NCI-H774 (cell line): ENCODE data around the gene FARSA.
"Not testable (repeated sequence)": the region's sequence is repeated elsewhere in the genome, so short reads cannot be mapped to it uniquely, and the experiment has no call there.

ENCODE experiments used
- DNase-seq: peaks from one replicate; lab custom pipeline; 2025; lab: John Stamatoyannopoulos, UW

Gene FARSA

GRCh38 chr19:12933287-12934072, at the start of gene FARSA:
FARSA (minus strand) TSS chr19:12933711; CDS start chr19:12933696, 15 bp downstream.
- peak; percentile 89 for DNase-seq

GRCh38 chr19:12983091-12983490, 49.6 kb upstream of the FARSA start:
- DNase-seq: no peak

- no peak for DNase-seq
Observed at GRCh38 chr19:12982648-12983047, 49.1 kb upstream of the FARSA start.

- no peak for DNase-seq
Observed at GRCh38 chr19:12979974-12980373, 46.5 kb upstream of the FARSA start.

GRCh38 chr19:12976109-12976508, 42.6 kb upstream of the FARSA start:
- not testable (repeated sequence) for DNase-seq

- no peak for DNase-seq
Observed at GRCh38 chr19:12975221-12975741, 41.8 kb upstream of the FARSA start.

- no peak for DNase-seq
Observed at GRCh38 chr19:12974301-12975220, 41.0 kb upstream of the FARSA start.

- DNase-seq: no peak
Observed at GRCh38 chr19:12973236-12973635, 39.7 kb upstream of the FARSA start.

- no peak for DNase-seq
Observed at GRCh38 chr19:12970070-12970820, 36.7 kb upstream of the FARSA start.

GRCh38 chr19:12969292-12969988, 35.9 kb upstream of the FARSA start, which contains the start of gene DAND5:
DAND5 (plus strand) TSS chr19:12969576; CDS start chr19:12969661, 85 bp downstream.
- DNase-seq: no peak

- DNase-seq: no peak
Observed at GRCh38 chr19:12967907-12968306, 34.4 kb upstream of the FARSA start.

- DNase-seq: no peak
Observed at GRCh38 chr19:12965812-12966135, 32.3 kb upstream of the FARSA start.

- peak; percentile 70 for DNase-seq
Observed at GRCh38 chr19:12965017-12965811, 31.7 kb upstream of the FARSA start.

- no peak for DNase-seq
Observed at GRCh38 chr19:12959481-12959880, 26.0 kb upstream of the FARSA start.

GRCh38 chr19:12957389-12957952, 24.0 kb upstream of the FARSA start:
- not testable (repeated sequence) for DNase-seq

GRCh38 chr19:12956446-12957388, 23.2 kb upstream of the FARSA start, which contains the start of gene GADD45GIP1:
GADD45GIP1 (minus strand) TSS chr19:12957223; CDS start chr19:12957212, 11 bp downstream.
- DNase-seq: peak; percentile 76

- no peak for DNase-seq
Observed at GRCh38 chr19:12955996-12956395, 22.5 kb upstream of the FARSA start.

GRCh38 chr19:12955575-12955974, 22.1 kb upstream of the FARSA start:
- DNase-seq: not testable (repeated sequence)

GRCh38 chr19:12954612-12954962, 21.1 kb upstream of the FARSA start:
- DNase-seq: no peak
